ENCODE data around the gene QRICH2.

QRICH2 gene

DNA sequence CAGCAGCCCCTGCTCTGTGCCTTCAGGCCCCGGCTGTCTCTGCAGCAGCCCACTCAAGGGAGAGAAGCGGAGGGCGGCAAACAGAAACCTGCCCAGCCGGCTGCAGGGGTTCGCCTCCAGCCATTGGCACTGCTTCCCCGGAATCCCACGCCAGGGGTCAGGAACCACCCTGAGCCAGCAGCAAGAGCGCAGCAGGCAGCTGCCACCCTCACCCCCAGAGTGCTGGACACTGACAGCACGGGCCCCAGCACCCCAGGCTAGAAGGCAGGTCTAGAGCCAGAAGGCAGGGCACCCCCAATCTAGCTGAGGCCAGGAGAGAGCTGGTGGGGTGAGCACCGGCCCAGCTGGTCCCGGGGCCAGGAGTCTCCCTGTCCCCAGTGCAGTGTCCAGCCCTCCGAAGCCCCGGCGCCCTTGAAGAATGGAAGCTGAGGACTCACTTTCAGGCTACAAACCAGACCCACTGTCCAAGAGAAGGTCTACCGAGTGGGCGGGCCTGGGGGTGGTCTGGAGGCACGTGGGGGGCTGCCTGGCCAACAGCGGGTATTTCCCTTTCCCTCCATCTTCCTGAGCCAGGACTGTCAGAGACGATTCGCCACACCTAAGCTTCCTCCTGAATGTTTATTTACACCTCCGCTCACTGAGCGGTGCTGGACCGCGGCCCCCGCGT is 34.5 kb downstream of the QRICH2 start:
- H3K4me3 ChIP-seq (ENCODE audit: low read depth, low read length): no peak overlapping the region
- no peak for DNase-seq (ENCODE audit: low read depth)
- TF ChIP-seq, protein P1, sequence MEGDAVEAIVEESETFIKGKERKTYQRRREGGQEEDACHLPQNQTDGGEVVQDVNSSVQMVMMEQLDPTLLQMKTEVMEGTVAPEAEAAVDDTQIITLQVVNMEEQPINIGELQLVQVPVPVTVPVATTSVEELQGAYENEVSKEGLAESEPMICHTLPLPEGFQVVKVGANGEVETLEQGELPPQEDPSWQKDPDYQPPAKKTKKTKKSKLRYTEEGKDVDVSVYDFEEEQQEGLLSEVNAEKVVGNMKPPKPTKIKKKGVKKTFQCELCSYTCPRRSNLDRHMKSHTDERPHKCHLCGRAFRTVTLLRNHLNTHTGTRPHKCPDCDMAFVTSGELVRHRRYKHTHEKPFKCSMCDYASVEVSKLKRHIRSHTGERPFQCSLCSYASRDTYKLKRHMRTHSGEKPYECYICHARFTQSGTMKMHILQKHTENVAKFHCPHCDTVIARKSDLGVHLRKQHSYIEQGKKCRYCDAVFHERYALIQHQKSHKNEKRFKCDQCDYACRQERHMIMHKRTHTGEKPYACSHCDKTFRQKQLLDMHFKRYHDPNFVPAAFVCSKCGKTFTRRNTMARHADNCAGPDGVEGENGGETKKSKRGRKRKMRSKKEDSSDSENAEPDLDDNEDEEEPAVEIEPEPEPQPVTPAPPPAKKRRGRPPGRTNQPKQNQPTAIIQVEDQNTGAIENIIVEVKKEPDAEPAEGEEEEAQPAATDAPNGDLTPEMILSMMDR (IDR thresholded peaks at IDR 0.05; ENCODE audit: insufficient read depth, low read depth, low read length, missing control alignments): no peak

DNA sequence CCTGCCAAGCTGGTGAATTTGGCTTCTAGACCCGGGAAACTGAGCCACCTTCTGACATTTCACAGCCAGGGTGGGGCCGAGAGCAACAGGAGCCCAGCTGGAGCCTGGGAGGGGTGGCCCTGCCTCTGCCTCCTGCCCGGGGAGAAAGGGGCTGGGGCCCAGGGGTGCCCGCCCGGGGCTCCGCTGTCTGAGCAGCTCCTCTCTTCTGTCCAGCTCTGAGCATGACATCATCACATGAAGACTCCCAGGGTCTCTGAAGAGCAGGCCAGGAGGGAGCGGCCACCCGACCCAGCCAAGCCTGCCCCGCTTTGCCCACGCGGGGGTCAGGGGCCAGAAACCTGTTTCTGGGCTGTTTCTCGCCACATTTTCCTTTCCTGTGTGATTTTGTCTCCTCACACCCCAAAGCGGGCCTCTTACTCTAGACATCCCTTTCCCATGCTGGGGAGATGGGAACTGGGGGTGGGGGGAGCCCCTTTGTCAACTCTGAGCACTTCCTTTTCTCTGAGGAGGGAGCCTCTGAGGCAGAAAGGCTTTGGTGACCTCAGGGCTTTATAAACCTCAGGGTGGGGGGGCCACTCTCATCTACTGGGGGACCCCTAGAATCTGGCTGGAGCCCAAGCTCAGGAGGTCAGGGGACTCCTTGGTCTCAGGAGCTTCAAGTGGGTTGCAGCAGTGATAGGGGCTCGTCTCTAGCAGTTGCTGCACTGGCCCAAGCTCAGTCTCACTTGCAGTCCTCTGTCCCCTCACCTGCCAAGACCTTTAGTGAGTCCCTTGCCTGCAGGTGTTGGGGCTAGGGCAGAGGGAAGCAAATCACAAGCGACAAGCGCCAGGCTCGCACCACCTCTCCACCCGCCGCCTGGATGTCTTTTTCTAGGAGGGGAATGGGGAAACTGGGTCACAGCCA is 35.3 kb downstream of the QRICH2 start:
- peak overlapping the region; percentile 95 for H3K4me3 ChIP-seq (ENCODE audit: low read depth, low read length)
- TF ChIP-seq, protein P1 (IDR thresholded peaks at IDR 0.05; ENCODE audit: insufficient read depth, low read depth, low read length, missing control alignments): no peak
- DNase-seq (ENCODE audit: low read depth): peak; percentile 68

- DNase-seq (ENCODE audit: low read depth): peak; percentile 98
- TF ChIP-seq, protein P1 (IDR thresholded peaks at IDR 0.05; ENCODE audit: insufficient read depth, low read depth, low read length, missing control alignments): peak; percentile 14
- H3K4me3 ChIP-seq (ENCODE audit: low read depth, low read length): peak overlapping the region; percentile 95
These were observed 36.2 kb downstream of the QRICH2 start for GRCh38 chr17:76271669-76272540.

- DNase-seq (ENCODE audit: low read depth): peak; percentile 75
- H3K4me3 ChIP-seq (ENCODE audit: low read depth, low read length): peak overlapping the region; percentile 95
These were observed 37.1 kb downstream of the QRICH2 start for GRCh38 chr17:76270770-76271668.

GRCh38 chr17:76270127-76270592 is 37.9 kb downstream of the QRICH2 start:
- TF ChIP-seq, protein P1 (IDR thresholded peaks at IDR 0.05; ENCODE audit: insufficient read depth, low read depth, low read length, missing control alignments): no peak
- DNase-seq (ENCODE audit: low read depth): peak; percentile 87
- H3K4me3 ChIP-seq (ENCODE audit: low read depth, low read length): peak overlapping the region; percentile 95

More at GRCh38 chr17:76270770-76271668, 37.1 kb downstream of the QRICH2 start:
- TF ChIP-seq, protein P1 (IDR thresholded peaks at IDR 0.05; ENCODE audit: insufficient read depth, low read depth, low read length, missing control alignments): no peak

Measured in GM12865 (cell line).